ENCODE measurements around the gene CCDC188. TPM values are rescaled to one million over a fixed set of nuclear protein-coding genes. Genes with fewer than 3 reads are reported as not detected.
A peak's percentile ranks its signal among the peaks of the same experiment; 100 is the strongest.

CCDC188 gene
- polyA plus RNA-seq, 1 donor from 2014 or later, result not detected

DNA sequence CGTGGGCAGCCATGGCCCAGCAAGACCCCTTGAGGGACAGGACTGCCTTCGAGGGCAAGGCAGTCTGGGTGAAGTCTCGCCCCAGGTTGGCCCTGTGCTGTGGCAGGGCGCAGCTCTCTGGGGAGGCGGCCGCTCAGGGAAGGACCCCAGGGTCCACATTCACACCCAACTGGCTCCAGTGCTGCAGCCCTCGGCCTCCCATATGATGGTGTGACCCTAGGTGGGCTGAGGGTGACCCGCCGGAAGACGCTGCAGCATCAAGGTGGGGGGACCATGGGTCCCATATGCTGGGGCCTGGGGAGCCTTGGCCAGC lies 28.0 kb upstream of the CCDC188 start:
- H4K20me1 ChIP-seq (ENCODE audit: insufficient read depth), result no peaks in the 10 kb centered on the region
- H3K9me2 ChIP-seq (ENCODE audit: insufficient read depth, low read length), result no peaks in the 10 kb centered on the region
- H3K9me3 ChIP-seq (ENCODE audit: low read length), result no peaks in the 10 kb centered on the region
- H3K27ac ChIP-seq (ENCODE audit: low read length), result peak overlapping the region; percentile 33
- no peak overlapping the region for H3K9ac ChIP-seq (ENCODE audit: low read length)
- H3F3A ChIP-seq (ENCODE audit: insufficient read depth, low read length, poor library complexity, severe bottlenecking), result no peaks in the 10 kb centered on the region
- no peaks in the 10 kb centered on the region for H3K79me2 ChIP-seq (replicated peaks; ENCODE audit: insufficient read depth, low read length)
- H3K4me2 ChIP-seq (ENCODE audit: low read length), result no peak overlapping the region
- H2AFZ ChIP-seq (ENCODE audit: low read depth, low read length), result no peak overlapping the region
- H3K27me3 ChIP-seq (ENCODE audit: insufficient read depth, low read depth, low read length), result no peaks in the 10 kb centered on the region
- TF ChIP-seq TAF1 (IDR thresholded peaks at IDR 0.05; ENCODE audit: low read depth), result no peak
- no peak for TF ChIP-seq EZH2 (IDR thresholded peaks at IDR 0.05; ENCODE audit: borderline replicate concordance, insufficient read depth, low read length, poor library complexity, severe bottlenecking)
- TF ChIP-seq, protein P1, sequence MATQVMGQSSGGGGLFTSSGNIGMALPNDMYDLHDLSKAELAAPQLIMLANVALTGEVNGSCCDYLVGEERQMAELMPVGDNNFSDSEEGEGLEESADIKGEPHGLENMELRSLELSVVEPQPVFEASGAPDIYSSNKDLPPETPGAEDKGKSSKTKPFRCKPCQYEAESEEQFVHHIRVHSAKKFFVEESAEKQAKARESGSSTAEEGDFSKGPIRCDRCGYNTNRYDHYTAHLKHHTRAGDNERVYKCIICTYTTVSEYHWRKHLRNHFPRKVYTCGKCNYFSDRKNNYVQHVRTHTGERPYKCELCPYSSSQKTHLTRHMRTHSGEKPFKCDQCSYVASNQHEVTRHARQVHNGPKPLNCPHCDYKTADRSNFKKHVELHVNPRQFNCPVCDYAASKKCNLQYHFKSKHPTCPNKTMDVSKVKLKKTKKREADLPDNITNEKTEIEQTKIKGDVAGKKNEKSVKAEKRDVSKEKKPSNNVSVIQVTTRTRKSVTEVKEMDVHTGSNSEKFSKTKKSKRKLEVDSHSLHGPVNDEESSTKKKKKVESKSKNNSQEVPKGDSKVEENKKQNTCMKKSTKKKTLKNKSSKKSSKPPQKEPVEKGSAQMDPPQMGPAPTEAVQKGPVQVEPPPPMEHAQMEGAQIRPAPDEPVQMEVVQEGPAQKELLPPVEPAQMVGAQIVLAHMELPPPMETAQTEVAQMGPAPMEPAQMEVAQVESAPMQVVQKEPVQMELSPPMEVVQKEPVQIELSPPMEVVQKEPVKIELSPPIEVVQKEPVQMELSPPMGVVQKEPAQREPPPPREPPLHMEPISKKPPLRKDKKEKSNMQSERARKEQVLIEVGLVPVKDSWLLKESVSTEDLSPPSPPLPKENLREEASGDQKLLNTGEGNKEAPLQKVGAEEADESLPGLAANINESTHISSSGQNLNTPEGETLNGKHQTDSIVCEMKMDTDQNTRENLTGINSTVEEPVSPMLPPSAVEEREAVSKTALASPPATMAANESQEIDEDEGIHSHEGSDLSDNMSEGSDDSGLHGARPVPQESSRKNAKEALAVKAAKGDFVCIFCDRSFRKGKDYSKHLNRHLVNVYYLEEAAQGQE (IDR thresholded peaks at IDR 0.05; ENCODE audit: borderline replicate concordance), result no peak
- TF ChIP-seq POLR2AphosphoS5 (IDR thresholded peaks at IDR 0.05), result no peak
- TF ChIP-seq CTCF (IDR thresholded peaks at IDR 0.05; ENCODE audit: poor library complexity, severe bottlenecking), result no peak
- TF ChIP-seq EP300 (conservative IDR thresholded peaks at IDR 0.05; ENCODE audit: poor library complexity, severe bottlenecking), result peak; percentile 4
- peak overlapping the region; percentile 25 for H3K4me3 ChIP-seq (ENCODE audit: low read length)
- H3K36me3 ChIP-seq (ENCODE audit: insufficient read depth, low read length), result no peaks in the 10 kb centered on the region

DNA sequence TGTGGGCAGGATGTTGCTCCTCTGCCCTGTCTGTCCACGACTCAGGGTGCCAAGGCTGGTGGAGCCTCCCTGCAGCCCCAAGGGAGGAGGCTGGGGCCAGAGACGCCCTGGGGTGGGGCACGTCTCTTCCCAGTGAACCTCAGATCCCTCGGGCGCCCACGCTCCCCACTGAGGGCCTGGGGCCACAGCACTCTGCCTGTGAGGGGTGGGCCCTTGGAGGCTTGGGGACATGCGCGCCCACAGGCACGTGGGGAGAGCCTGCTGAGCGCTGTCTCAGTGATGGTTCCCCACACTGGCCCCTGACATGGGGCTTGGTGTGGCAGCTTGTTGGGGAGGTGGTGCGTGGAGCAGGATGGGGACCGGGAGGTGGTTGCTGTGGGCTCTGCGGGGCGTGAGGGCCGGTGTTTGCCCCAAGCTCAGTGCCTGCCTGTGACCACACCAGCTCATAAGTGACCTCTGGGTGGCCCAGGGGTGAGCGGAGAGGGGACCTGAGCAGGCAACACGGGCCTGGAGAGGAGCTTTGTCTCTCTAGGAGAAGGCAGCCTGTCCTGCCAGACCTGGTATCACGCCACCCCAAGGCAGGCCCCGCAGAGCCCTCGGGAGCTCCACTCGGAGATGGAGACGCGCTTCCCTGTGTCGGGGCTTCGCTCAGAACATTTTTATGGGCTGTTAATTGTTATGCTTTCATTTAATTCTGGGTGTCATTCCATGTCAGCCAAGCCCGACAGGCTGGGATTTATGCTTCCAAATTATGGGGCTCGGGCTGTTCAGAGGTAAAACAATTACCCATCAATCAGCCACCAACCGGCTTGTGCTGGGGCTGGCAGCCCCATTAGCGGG lies 27.4 kb upstream of the CCDC188 start:
- Histone ChIP-seq H3K9ac (ENCODE audit: low read length) (peak overlapping the region; percentile 20), H4K20me1 (ENCODE audit: insufficient read depth) (no peaks in the 10 kb centered on the region), H3K27me3 (ENCODE audit: insufficient read depth, low read depth, low read length) (no peaks in the 10 kb centered on the region), H3K4me3 (ENCODE audit: low read length) (peak overlapping the region; percentile 25), H3K4me2 (ENCODE audit: low read length) (no peak overlapping the region), H3F3A (ENCODE audit: insufficient read depth, low read length, poor library complexity, severe bottlenecking) (no peaks in the 10 kb centered on the region), H3K36me3 (ENCODE audit: insufficient read depth, low read length) (no peaks in the 10 kb centered on the region), H2AFZ (ENCODE audit: low read depth, low read length) (no peak overlapping the region), H3K9me2 (ENCODE audit: insufficient read depth, low read length) (no peaks in the 10 kb centered on the region), H3K9me3 (ENCODE audit: low read length) (no peaks in the 10 kb centered on the region), H3K27ac (ENCODE audit: low read length) (peak overlapping the region; percentile 36), H3K79me2 (replicated peaks; ENCODE audit: insufficient read depth, low read length) (no peaks in the 10 kb centered on the region)
- TF ChIP-seq SMC3 (conservative IDR thresholded peaks at IDR 0.05; ENCODE audit: poor library complexity) (no peak), EP300 (conservative IDR thresholded peaks at IDR 0.05; ENCODE audit: poor library complexity, severe bottlenecking) (peak; percentile 24)

Data from neural cell (in vitro differentiated cells).